Skeletal muscle tissue (tissue), 4 donors: ENCODE data around the gene CHRM1. TPM values are rescaled to one million over a fixed set of nuclear protein-coding genes. Genes with fewer than 3 reads are reported as not detected.
"Not testable (repeated sequence)": the region's sequence is repeated elsewhere in the genome, so short reads cannot be mapped to it uniquely, and the experiment has no call there.

Experiments used
- H3K27ac ChIP-seq: one replicate; pipeline ENCODE4 v1.7.0; 2013; ENCODE audit warnings: mild to moderate bottlenecking, low read depth, low read length, inconsistent platforms
- H3K27me3 ChIP-seq, 3 donors: one replicate each; pipeline ENCODE4 v1.7.0; 2013; ENCODE audit warnings: low read length in 3 of 3; ENCODE audit not compliant: control insufficient read depth in 3 of 3, insufficient read depth in 3 of 3
- H3K36me3 ChIP-seq, 3 donors: one replicate each; pipeline ENCODE4 v1.7.0; 2013; ENCODE audit warnings: low read length in 3 of 3; ENCODE audit not compliant: control insufficient read depth in 3 of 3, insufficient read depth in 3 of 3
- H3K4me1 ChIP-seq, 3 donors: one replicate each; pipeline ENCODE4 v1.7.0; 2013; ENCODE audit warnings: low read length in 3 of 3, mild to moderate bottlenecking in 3 of 3; ENCODE audit not compliant: control insufficient read depth in 3 of 3, insufficient read depth in 3 of 3
- H3K4me3 ChIP-seq, 3 donors: one replicate each; pipeline ENCODE4 v1.7.0; 2013; ENCODE audit warnings: low read length in 3 of 3
- H3K9ac ChIP-seq, 3 donors: one replicate each; pipeline ENCODE4 v1.7.0; 2013; ENCODE audit warnings: low read length in 3 of 3, mild to moderate bottlenecking in 3 of 3, moderate library complexity in 2 of 3, low read depth in 1 of 3
- H3K9me3 ChIP-seq, 3 donors: one replicate each; pipeline ENCODE4 v1.7.0; 2013; ENCODE audit warnings: low read length in 3 of 3; ENCODE audit not compliant: control insufficient read depth in 3 of 3
- total RNA-seq: library from RNA; depleted of rRNA; stranded (reverse); fragments of >200 nt; gene quantifications from one replicate; pipeline ENCODE4 v1.2.3, GENCODE V29; 2014
- donor health status: Osteomylitis.

Gene CHRM1
- total RNA-seq, 1 donor from 2014 or later: not detected

GRCh38 chr11:62948765-62949320 lies 27.7 kb upstream of the CHRM1 start:
- no peaks in the 10 kb centered on the region for H3K9me3 ChIP-seq
- no peak overlapping the region for H3K9ac ChIP-seq
- H3K27ac ChIP-seq: no peak overlapping the region
- no peak overlapping the region for H3K4me3 ChIP-seq
- no peaks in the 10 kb centered on the region for H3K27me3 ChIP-seq
- H3K36me3 ChIP-seq: no peaks in the 10 kb centered on the region
- H3K4me1 ChIP-seq: no peaks in the 10 kb centered on the region

GRCh38 chr11:62945538-62945937 lies 24.4 kb upstream of the CHRM1 start:
- not testable (repeated sequence) for H3K4me1 ChIP-seq, H3K36me3 ChIP-seq, H3K4me3 ChIP-seq, H3K27me3 ChIP-seq, H3K27ac ChIP-seq, H3K9me3 ChIP-seq, H3K9ac ChIP-seq

GRCh38 chr11:62937528-62937927 lies 16.4 kb upstream of the CHRM1 start:
- H3K9ac ChIP-seq, H3K36me3 ChIP-seq, H3K9me3 ChIP-seq, H3K27me3 ChIP-seq, H3K4me3 ChIP-seq, H3K4me1 ChIP-seq, H3K27ac ChIP-seq: not testable (repeated sequence)

- Histone ChIP-seq H3K9me3 (no peaks in the 10 kb centered on the region), H3K27ac (no peak overlapping the region), H3K4me3 (no peak overlapping the region), H3K4me1 (peaks cover 0 to 2% (median 2%) of the 10 kb centered on the region in 3 donors), H3K27me3 (no peaks in the 10 kb centered on the region), H3K9ac (no peak overlapping the region), H3K36me3 (no peaks in the 10 kb centered on the region)
These were observed 13.3 kb upstream of the CHRM1 start for GRCh38 chr11:62934496-62934785.

GRCh38 chr11:62933750-62934495 lies 12.8 kb upstream of the CHRM1 start:
- no peaks in the 10 kb centered on the region for H3K36me3 ChIP-seq
- H3K4me3 ChIP-seq: no peak overlapping the region
- H3K9me3 ChIP-seq: no peaks in the 10 kb centered on the region
- no peak overlapping the region for H3K27ac ChIP-seq
- H3K9ac ChIP-seq: no peak overlapping the region
- H3K4me1 ChIP-seq: peaks cover 0 to 2% (median 2%) of the 10 kb centered on the region in 3 donors
- H3K27me3 ChIP-seq: peaks cover 0 to under 1% (median under 1%) of the 10 kb centered on the region in 3 donors

- no peaks in the 10 kb centered on the region for H3K36me3 ChIP-seq
- no peaks in the 10 kb centered on the region for H3K9me3 ChIP-seq
- H3K27me3 ChIP-seq: peaks cover 1 to 7% (median 5%) of the 10 kb centered on the region in 3 donors
- peaks cover 0 to 2% (median 2%) of the 10 kb centered on the region in 3 donors for H3K4me1 ChIP-seq
- H3K4me3 ChIP-seq: no peak overlapping the region
- H3K27ac ChIP-seq: no peak overlapping the region
- H3K9ac ChIP-seq: no peak overlapping the region
These were observed 12.1 kb upstream of the CHRM1 start for GRCh38 chr11:62933285-62933684.

- H3K4me3 ChIP-seq: no peak overlapping the region
- no peak overlapping the region for H3K9ac ChIP-seq
- H3K27me3 ChIP-seq: peaks cover 15 to 16% (median 16%) of the 10 kb centered on the region in 3 donors
- H3K36me3 ChIP-seq: no peaks in the 10 kb centered on the region
- H3K27ac ChIP-seq: no peak overlapping the region
- no peaks in the 10 kb centered on the region for H3K9me3 ChIP-seq
- H3K4me1 ChIP-seq: peaks cover 0 to 2% (median 2%) of the 10 kb centered on the region in 3 donors
These were observed 10.5 kb upstream of the CHRM1 start for GRCh38 chr11:62931499-62932278.

- Histone ChIP-seq H3K4me1 (peaks cover 9 to 11% (median 11%) of the 10 kb centered on the region in 3 donors), H3K9ac (no peak overlapping the region), H3K9me3 (no peaks in the 10 kb centered on the region), H3K27me3 (peaks cover 25 to 26% (median 26%) of the 10 kb centered on the region in 3 donors), H3K4me3 (no peak overlapping the region), H3K36me3 (no peaks in the 10 kb centered on the region), H3K27ac (no peak overlapping the region)
These were observed 9.5 kb upstream of the CHRM1 start for GRCh38 chr11:62930666-62931065.

- no peaks in the 10 kb centered on the region for H3K36me3 ChIP-seq
- no peak overlapping the region for H3K27ac ChIP-seq
- H3K9me3 ChIP-seq: no peaks in the 10 kb centered on the region
- H3K4me1 ChIP-seq: peaks cover 9 to 11% (median 11%) of the 10 kb centered on the region in 3 donors
- peaks cover 30 to 31% (median 30%) of the 10 kb centered on the region in 3 donors for H3K27me3 ChIP-seq
- H3K4me3 ChIP-seq: no peak overlapping the region
- H3K9ac ChIP-seq: no peak overlapping the region
These were observed 9.0 kb upstream of the CHRM1 start for GRCh38 chr11:62930157-62930556.

GRCh38 chr11:62928011-62928410 lies 6.8 kb upstream of the CHRM1 start:
- Histone ChIP-seq H3K27ac (no peak overlapping the region), H3K36me3 (no peaks in the 10 kb centered on the region), H3K9me3 (no peaks in the 10 kb centered on the region), H3K9ac (no peak overlapping the region), H3K4me1 (peaks cover 9 to 18% (median 11%) of the 10 kb centered on the region in 3 donors), H3K27me3 (peaks cover 42 to 43% (median 43%) of the 10 kb centered on the region in 3 donors), H3K4me3 (no peak overlapping the region)
